ENCODE measurements around the gene CDYL2.
"Not testable (repeated sequence)": the region's sequence is repeated elsewhere in the genome, so short reads cannot be mapped to it uniquely, and the experiment has no call there.

CDYL2 gene

GRCh38 chr16:80652441-80652840 is 152.0 kb downstream of the CDYL2 start:
- no peak for DNase-seq (ENCODE audit: low read depth)
- TF ChIP-seq MAX (IDR thresholded peaks at IDR 0.05; ENCODE audit: low read depth, low read length) = no peak
- no peak for TF ChIP-seq POLR2A (IDR thresholded peaks at IDR 0.05; ENCODE audit: extremely low read depth, insufficient read length)
- no peak for TF ChIP-seq MYC (IDR thresholded peaks at IDR 0.05; ENCODE audit: low read depth, low read length)
- TF ChIP-seq, protein P1, sequence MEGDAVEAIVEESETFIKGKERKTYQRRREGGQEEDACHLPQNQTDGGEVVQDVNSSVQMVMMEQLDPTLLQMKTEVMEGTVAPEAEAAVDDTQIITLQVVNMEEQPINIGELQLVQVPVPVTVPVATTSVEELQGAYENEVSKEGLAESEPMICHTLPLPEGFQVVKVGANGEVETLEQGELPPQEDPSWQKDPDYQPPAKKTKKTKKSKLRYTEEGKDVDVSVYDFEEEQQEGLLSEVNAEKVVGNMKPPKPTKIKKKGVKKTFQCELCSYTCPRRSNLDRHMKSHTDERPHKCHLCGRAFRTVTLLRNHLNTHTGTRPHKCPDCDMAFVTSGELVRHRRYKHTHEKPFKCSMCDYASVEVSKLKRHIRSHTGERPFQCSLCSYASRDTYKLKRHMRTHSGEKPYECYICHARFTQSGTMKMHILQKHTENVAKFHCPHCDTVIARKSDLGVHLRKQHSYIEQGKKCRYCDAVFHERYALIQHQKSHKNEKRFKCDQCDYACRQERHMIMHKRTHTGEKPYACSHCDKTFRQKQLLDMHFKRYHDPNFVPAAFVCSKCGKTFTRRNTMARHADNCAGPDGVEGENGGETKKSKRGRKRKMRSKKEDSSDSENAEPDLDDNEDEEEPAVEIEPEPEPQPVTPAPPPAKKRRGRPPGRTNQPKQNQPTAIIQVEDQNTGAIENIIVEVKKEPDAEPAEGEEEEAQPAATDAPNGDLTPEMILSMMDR (IDR thresholded peaks at IDR 0.05; ENCODE audit: low read depth, low read length) = no peak
- no peak overlapping the region for H3K4me3 ChIP-seq (ENCODE audit: low read depth, low read length)

- not testable (repeated sequence) for H3K4me3 ChIP-seq (ENCODE audit: low read depth, low read length); DNase-seq (ENCODE audit: low read depth)
Observed at GRCh38 chr16:80650281-80650680, 154.1 kb downstream of the CDYL2 start.

GRCh38 chr16:80640316-80640715 is 164.1 kb downstream of the CDYL2 start:
- no peak overlapping the region for H3K4me3 ChIP-seq (ENCODE audit: low read depth, low read length)
- DNase-seq (ENCODE audit: low read depth) = no peak
- TF ChIP-seq, protein P1 (IDR thresholded peaks at IDR 0.05; ENCODE audit: low read depth, low read length) = no peak
- no peak for TF ChIP-seq MYC (IDR thresholded peaks at IDR 0.05; ENCODE audit: low read depth, low read length)

GRCh38 chr16:80639636-80640035 is 164.8 kb downstream of the CDYL2 start:
- no peak for DNase-seq (ENCODE audit: low read depth)
- no peak overlapping the region for H3K4me3 ChIP-seq (ENCODE audit: low read depth, low read length)
- TF ChIP-seq MYC (IDR thresholded peaks at IDR 0.05; ENCODE audit: low read depth, low read length) (no peak), MAX (IDR thresholded peaks at IDR 0.05; ENCODE audit: low read depth, low read length) (no peak), POLR2A (IDR thresholded peaks at IDR 0.05; ENCODE audit: extremely low read depth, insufficient read length) (no peak)
- TF ChIP-seq, protein P1 (IDR thresholded peaks at IDR 0.05; ENCODE audit: low read depth, low read length) = no peak

GRCh38 chr16:80637621-80638020 is 166.8 kb downstream of the CDYL2 start:
- TF ChIP-seq MYC (IDR thresholded peaks at IDR 0.05; ENCODE audit: low read depth, low read length) = no peak
- no peak for TF ChIP-seq POLR2A (IDR thresholded peaks at IDR 0.05; ENCODE audit: extremely low read depth, insufficient read length)
- no peak for TF ChIP-seq MAX (IDR thresholded peaks at IDR 0.05; ENCODE audit: low read depth, low read length)
- TF ChIP-seq, protein P1 (IDR thresholded peaks at IDR 0.05; ENCODE audit: low read depth, low read length) = no peak
- no peak for DNase-seq (ENCODE audit: low read depth)
- no peak overlapping the region for H3K4me3 ChIP-seq (ENCODE audit: low read depth, low read length)

- H3K4me3 ChIP-seq (ENCODE audit: low read depth, low read length) = no peak overlapping the region
- DNase-seq (ENCODE audit: low read depth) = no peak
Observed at GRCh38 chr16:80631581-80631980, 172.8 kb downstream of the CDYL2 start.

More at GRCh38 chr16:80631581-80631980, 172.8 kb downstream of the CDYL2 start:
- TF ChIP-seq, protein P1 (IDR thresholded peaks at IDR 0.05; ENCODE audit: low read depth, low read length) = no peak
- TF ChIP-seq MYC (IDR thresholded peaks at IDR 0.05; ENCODE audit: low read depth, low read length) = no peak
- no peak for TF ChIP-seq MAX (IDR thresholded peaks at IDR 0.05; ENCODE audit: low read depth, low read length)
- no peak for TF ChIP-seq POLR2A (IDR thresholded peaks at IDR 0.05; ENCODE audit: extremely low read depth, insufficient read length)

All from NB4 (cell line).